ENCODE measurements around the gene CEMIP2. TPM values are rescaled to one million over a fixed set of nuclear protein-coding genes. Genes with fewer than 3 reads are reported as not detected.

CEMIP2 gene
- total and polyA plus RNA-seq, 2 of the 13 experiments (the other 11 are each of a cell fraction or from before 2014, with no cell fraction given): 94.3 to 128 TPM

DNA sequence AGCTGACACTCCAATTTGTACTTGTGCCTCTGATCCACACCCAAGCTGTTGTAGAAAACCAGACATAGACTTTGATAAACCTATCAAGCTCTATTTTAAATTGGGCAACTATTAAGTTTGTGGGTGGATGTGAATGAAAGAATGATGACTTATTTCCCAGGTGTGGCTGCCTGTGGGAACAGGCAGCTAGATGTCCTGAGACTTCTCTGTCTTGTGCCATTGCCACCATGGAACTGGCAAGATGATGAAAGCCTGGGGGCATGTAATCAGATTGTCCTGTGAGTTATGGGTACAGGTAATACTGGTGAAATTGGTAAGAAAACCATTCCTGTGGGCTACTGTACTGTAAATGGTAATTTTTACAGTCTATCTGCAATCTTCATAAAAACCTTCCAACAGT is 57.5 kb downstream of the CEMIP2 start:
- Histone ChIP-seq H3K9me3 (ENCODE audit: low read length) (no peaks in the 10 kb centered on the region), H3K9ac (ENCODE audit: insufficient read depth, low read depth, low read length) (no peak overlapping the region), H4K20me1 (ENCODE audit: insufficient read depth, low read length) (no peaks in the 10 kb centered on the region), H3K4me3 (replicated peaks in 1 of 3; ENCODE audit: insufficient read depth in 1 of 3, low read depth in 2 of 3, low read length in 3 of 3) (no peak overlapping the region), H3K4me1 (ENCODE audit: insufficient read depth, low read length) (no peaks in the 10 kb centered on the region), H3K27ac (ENCODE audit: extremely low read length, insufficient read depth, low read length) (no peak overlapping the region), H3K36me3 (replicated peaks in 1 of 2; ENCODE audit: control insufficient read depth in 1 of 2, insufficient read depth in 2 of 2, low read length in 2 of 2) (peaks cover 37 to 84% of the 10 kb centered on the region in 2 experiments), H2AFZ (ENCODE audit: low read length) (no peak overlapping the region), H3K27me3 (ENCODE audit: control insufficient read depth in 1 of 2, insufficient read depth in 2 of 2, low read length in 2 of 2) (no peaks in the 10 kb centered on the region), H3K4me2 (ENCODE audit: low read depth, low read length) (no peak overlapping the region), H3K79me2 (ENCODE audit: insufficient read depth, low read length) (no peaks in the 10 kb centered on the region)
- TF ChIP-seq, protein P1, sequence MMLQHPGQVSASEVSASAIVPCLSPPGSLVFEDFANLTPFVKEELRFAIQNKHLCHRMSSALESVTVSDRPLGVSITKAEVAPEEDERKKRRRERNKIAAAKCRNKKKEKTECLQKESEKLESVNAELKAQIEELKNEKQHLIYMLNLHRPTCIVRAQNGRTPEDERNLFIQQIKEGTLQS (CRISPR knock-in tag; IDR thresholded peaks at IDR 0.05): no peak
- TF ChIP-seq ZNF230 (CRISPR knock-in tag; IDR thresholded peaks at IDR 0.05) (no peak), NFE2 (CRISPR knock-in tag; IDR thresholded peaks at IDR 0.05) (no peak), ZNF121 (CRISPR knock-in tag; IDR thresholded peaks at IDR 0.05) (no peak), RFX1 (IDR thresholded peaks at IDR 0.05) (no peak), PRMT3 (CRISPR knock-in tag; IDR thresholded peaks at IDR 0.05; ENCODE audit: borderline replicate concordance, low read depth) (no peak), ZNF33B (CRISPR knock-in tag; IDR thresholded peaks at IDR 0.05) (no peak), ZFP1 (CRISPR knock-in tag; IDR thresholded peaks at IDR 0.05) (no peak), MXI1 (IDR thresholded peaks at IDR 0.05; ENCODE audit: borderline replicate concordance, low read depth, low read length) (no peak), HIVEP1 (CRISPR knock-in tag; IDR thresholded peaks at IDR 0.05) (no peak), TRIM24 (CRISPR knock-in tag; IDR thresholded peaks at IDR 0.05) (no peak), ZNF432 (CRISPR knock-in tag; IDR thresholded peaks at IDR 0.05; ENCODE audit: borderline replicate concordance) (no peak), CHD4 (IDR thresholded peaks at IDR 0.05; ENCODE audit: borderline replicate concordance, low read length) (no peak), TOE1 (CRISPR knock-in tag; IDR thresholded peaks at IDR 0.05) (no peak), ZNF607 (CRISPR knock-in tag; IDR thresholded peaks at IDR 0.05; ENCODE audit: borderline replicate concordance) (no peak)
- TF ChIP-seq, protein P2, sequence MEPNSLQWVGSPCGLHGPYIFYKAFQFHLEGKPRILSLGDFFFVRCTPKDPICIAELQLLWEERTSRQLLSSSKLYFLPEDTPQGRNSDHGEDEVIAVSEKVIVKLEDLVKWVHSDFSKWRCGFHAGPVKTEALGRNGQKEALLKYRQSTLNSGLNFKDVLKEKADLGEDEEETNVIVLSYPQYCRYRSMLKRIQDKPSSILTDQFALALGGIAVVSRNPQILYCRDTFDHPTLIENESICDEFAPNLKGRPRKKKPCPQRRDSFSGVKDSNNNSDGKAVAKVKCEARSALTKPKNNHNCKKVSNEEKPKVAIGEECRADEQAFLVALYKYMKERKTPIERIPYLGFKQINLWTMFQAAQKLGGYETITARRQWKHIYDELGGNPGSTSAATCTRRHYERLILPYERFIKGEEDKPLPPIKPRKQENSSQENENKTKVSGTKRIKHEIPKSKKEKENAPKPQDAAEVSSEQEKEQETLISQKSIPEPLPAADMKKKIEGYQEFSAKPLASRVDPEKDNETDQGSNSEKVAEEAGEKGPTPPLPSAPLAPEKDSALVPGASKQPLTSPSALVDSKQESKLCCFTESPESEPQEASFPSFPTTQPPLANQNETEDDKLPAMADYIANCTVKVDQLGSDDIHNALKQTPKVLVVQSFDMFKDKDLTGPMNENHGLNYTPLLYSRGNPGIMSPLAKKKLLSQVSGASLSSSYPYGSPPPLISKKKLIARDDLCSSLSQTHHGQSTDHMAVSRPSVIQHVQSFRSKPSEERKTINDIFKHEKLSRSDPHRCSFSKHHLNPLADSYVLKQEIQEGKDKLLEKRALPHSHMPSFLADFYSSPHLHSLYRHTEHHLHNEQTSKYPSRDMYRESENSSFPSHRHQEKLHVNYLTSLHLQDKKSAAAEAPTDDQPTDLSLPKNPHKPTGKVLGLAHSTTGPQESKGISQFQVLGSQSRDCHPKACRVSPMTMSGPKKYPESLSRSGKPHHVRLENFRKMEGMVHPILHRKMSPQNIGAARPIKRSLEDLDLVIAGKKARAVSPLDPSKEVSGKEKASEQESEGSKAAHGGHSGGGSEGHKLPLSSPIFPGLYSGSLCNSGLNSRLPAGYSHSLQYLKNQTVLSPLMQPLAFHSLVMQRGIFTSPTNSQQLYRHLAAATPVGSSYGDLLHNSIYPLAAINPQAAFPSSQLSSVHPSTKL (CRISPR knock-in tag; IDR thresholded peaks at IDR 0.05): no peak
- TF ChIP-seq, protein P3, sequence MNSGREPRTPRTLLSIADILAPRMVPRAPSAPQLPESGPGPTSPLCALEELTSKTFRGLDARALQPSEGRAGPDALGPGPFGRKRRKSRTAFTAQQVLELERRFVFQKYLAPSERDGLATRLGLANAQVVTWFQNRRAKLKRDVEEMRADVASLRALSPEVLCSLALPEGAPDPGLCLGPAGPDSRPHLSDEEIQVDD (CRISPR knock-in tag; IDR thresholded peaks at IDR 0.05; ENCODE audit: borderline replicate concordance): no peak
- TF ChIP-seq, protein P4, sequence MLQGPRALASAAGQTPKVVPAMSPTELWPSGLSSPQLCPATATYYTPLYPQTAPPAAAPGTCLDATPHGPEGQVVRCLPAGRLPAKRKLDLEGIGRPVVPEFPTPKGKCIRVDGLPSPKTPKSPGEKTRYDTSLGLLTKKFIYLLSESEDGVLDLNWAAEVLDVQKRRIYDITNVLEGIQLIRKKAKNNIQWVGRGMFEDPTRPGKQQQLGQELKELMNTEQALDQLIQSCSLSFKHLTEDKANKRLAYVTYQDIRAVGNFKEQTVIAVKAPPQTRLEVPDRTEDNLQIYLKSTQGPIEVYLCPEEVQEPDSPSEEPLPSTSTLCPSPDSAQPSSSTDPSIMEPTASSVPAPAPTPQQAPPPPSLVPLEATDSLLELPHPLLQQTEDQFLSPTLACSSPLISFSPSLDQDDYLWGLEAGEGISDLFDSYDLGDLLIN (CRISPR knock-in tag; IDR thresholded peaks at IDR 0.05; ENCODE audit: borderline replicate concordance): no peak
- POLR2A ChIA-PET: no interaction called here
- DNase-seq (ENCODE audit: low spot score): no peak
- in situ Hi-C loops (cut with HindIII; ENCODE audit: extremely low pct_ligation_motif_present, low pct_unique_long_range_greater_than_20kb): no loop called here
- no TSS peak for BruUV-seq (replicated peaks)
- no peak for FAIRE-seq
- no peak for ATAC-seq
- CTCF ChIA-PET (ENCODE audit: low intra/inter-chr PET ratio, low total read pairs): no interaction called here
- intact Hi-C loops (cut with micrococcal nuclease; ENCODE audit: unreplicated experiment): loop anchor here (5.0 kb wide), 1 partner anchor 109 kb away; no protein-coding TSS in a partner anchor
